Fibroblast of skin of left quadriceps (primary cell): Measurements from ENCODE around the gene ARTN.

Experiments
- DNase-seq, 2 experiments: peaks; one replicate each; pipeline ENCODE4 v3.0.0-alpha.2; 2013; ENCODE audit warnings: low read depth in 2 of 2

ARTN gene

DNA sequence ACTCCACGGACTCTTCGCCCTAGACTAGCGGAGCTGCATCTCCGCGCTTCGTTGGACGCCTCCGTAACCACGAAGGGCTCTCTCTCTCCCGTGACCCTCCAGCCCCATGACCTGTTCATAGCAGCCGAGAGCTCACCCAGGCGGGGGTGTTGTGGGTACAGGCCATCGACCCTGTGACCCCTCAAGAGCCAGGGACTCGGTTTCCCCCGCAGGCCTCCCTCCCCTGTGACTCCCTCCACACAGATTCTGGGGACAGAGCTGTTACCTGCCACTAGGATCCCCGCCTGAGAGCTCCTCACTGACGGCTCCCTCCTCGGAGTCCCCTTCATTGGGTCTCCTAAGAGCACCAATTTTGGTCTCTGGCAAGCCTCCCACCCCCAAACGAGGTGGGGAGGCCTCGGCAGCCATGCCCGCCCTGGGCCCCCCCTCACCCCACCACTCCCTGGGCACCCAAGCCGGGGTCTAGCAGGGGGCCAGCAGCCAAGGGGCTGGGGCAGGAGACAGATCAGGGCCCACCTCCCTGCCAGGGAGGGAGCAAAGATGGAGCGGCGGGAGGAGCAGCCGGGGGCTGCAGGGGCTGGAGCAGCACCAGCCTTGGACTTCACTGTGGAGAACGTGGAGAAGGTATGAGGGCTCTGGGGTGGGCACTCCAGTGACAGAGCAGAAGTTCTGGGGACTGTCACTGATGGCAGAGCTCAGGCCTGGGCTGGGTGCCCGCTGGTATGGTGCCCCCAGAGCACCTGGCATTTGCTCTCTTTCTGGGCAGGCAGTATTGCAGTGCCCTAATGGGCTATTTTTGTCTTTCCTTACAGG lies 13.7 kb downstream of the ARTN start:
- no peak for DNase-seq

GRCh38 chr1:43947874-43948437 lies 14.4 kb downstream of the ARTN start:
- no peak for DNase-seq

GRCh38 chr1:43949678-43950077 lies 16.1 kb downstream of the ARTN start:
- DNase-seq = no peak

DNA sequence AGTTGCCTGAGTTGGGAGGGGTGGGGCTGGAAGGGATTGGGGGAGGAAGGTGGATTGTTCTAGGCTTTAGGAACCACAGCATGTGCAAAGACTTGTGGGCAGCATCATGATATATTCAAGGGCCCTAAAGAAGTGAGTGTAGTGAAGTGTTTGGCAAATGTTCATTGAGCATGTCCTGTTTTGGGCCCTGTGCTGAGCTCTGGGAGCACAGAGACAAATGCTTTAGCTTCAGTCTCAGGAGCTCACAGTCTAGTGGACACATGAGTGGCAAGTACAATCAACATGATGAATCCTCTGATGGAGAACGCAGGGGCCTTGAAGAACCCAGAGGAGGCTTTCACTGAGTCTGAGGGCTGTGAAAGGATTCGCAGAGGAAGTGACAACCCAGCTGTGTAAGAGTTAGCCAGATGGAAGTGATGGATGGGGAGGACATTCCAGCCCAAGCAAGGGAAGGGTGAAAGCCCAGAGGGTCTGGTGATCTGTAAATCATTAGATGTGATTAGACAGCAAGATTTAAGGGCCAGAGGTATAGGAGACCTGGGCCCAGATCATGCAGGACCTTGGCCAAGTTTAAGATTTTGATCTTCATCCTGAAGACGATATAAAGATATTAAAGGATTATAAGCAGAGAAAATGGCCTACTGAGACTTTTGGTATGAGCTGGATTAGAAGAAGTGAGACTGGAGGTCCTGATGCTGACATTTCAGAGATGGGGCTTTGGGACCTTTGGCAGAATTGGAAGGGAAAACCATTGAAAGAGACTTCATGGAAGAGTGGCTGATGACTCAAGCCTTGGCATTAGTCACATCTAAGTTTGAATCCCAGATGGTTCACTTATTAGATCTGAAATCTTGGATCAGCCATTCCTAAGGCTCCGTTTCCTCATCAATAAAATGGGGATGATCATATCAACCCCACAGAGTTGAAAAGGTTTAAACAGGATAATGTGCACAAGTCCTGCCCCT lies 17.7 kb downstream of the ARTN start:
- DNase-seq = no peak

DNA sequence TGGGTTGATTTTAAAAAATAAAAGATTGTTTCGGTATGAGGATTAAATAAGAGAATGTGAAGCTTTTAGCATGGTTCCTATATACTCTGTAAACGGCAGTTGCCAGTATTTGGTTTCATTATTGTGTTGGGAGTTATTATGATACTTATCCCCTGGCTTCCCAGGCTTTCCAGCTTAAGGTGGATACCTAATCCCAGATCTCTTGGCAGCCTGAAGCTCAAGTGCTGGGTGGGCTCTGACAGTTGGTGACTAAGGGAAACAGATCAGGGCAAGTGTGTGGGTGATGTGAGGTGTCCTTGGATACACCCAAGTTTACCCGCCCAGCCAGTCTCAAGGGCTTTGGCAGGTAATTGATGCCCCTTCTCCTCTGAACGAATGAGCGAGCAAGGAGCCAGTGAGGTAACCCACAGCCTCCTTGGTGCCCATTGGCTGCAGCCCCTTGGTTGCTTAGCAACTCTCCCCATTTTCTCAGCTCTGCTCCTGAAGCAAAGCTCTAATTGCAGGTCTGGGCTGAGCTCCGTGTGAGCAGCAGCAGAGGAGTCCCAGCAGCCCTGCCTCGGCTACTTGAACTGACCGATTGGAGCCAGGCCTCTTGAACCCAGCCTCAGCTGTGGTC lies 19.2 kb downstream of the ARTN start:
- no peak for DNase-seq

GRCh38 chr1:43953361-43953760 lies 19.8 kb downstream of the ARTN start:
- no peak for DNase-seq

GRCh38 chr1:43954036-43954435 lies 20.4 kb downstream of the ARTN start:
- no peak for DNase-seq

DNA sequence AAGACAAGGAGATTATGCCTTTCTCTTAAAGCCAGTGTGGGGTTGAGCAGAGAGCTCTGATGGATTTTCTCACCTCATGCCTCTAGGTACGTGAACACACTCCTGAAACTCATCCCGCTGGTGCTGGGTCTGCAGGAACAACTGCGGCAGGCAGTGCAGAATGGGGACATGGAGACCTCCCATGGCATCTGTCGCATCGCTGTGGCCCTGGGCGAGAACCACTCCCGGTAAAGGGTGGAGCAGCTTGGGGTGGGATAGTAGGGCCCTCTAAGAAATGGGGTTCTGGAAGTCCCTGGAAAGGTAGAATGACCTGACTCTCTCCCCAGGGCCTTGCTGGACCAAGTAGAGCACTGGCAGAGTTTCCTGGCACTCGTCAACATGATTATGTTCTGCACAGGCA lies 22.6 kb downstream of the ARTN start:
- DNase-seq = no peak

DNA sequence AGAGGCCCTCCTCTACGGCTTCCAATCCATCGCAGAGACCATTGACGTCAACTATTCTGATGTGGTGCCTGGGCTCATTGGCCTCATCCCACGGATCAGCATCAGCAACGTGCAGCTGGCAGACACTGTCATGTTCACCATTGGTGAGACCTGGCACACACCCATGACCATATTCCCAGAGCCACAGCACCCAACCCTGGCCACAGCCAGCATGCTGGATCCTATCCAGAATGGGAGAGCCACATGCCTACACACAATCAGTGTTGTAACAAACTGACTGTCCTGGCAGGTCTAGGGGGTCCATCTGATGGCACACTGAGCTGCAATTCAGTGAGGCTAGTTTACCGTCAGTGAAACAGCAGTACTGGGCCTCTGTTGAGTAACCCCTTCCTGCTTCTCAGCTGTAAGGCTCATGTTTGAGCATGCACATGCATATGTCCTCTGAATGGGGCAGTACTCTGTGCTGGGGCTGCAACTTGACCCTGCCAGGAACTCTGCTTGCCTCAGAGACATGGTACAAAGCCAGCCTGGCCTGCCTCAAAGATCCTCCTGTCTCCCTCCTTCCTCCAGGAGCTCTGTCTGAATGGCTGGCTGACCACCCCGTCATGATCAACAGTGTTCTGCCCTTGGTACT lies 23.9 kb downstream of the ARTN start:
- no peak for DNase-seq

- DNase-seq = no peak
Measured at GRCh38 chr1:43958351-43959255, 25.0 kb downstream of the ARTN start.

GRCh38 chr1:43960798-43961197 lies 27.2 kb downstream of the ARTN start:
- DNase-seq = no peak

DNA sequence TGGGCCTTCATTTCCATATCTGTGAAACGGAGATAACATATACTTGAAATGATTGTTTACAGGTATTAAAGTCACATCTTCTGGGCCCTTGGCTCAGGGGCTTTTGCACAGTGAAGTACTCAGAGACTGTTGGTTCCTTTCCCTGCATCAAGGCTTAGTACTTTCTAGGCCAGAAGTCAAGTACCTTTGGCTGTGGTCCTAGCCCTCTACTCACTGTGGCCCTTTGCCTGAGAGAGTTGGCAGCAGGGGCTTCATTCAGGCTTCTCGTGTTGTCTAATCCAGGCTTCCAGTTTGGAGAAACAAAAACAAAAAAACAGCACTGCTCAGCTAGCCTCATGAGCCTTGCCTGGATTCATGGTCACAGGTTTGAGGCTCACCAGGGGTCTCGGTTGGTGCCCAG lies 28.1 kb downstream of the ARTN start:
- DNase-seq = no peak

DNA sequence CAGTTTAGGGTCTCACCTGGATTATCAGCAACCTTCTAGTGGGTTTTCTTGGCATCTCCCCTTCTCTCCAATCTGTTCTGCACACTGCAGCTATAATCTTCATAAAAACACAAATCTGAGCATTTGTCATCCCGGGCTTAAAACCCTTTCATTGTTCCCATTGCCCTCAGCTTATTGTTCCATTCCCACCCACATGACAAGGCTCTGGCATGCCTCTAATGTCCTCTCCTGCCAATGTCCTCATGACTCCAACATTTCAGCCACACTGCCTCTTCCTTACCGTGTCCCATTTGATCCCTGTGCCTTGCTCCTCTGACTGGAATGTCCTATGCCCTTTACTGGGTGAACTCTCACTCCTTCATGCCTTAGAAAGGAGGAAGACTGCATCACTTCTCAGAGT lies 28.7 kb downstream of the ARTN start:
- DNase-seq = no peak

- DNase-seq = no peak
Measured at GRCh38 chr1:43963006-43963405, 29.4 kb downstream of the ARTN start.

DNA sequence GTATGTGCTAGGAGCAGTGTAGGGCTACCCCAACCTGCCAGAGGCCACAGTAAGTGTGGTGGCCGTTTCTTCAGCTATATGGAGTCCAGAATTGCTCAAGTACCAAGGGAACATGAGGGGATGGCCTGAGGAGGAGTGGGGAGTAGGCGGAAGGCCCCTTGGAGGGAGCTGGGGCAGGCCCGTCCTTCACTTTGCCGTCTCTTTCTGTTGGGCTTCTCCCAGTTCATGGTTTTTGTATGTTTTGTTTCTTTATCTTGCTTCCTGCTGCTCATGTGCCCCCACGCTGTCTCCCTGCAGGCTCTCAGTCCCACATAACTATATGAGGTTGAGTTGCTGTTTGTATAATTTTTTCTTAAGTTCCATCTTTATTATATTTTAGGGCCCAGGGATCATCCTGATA lies 30.3 kb downstream of the ARTN start:
- no peak for DNase-seq

GRCh38 chr1:43965316-43965715 lies 31.7 kb downstream of the ARTN start:
- no peak for DNase-seq

DNA sequence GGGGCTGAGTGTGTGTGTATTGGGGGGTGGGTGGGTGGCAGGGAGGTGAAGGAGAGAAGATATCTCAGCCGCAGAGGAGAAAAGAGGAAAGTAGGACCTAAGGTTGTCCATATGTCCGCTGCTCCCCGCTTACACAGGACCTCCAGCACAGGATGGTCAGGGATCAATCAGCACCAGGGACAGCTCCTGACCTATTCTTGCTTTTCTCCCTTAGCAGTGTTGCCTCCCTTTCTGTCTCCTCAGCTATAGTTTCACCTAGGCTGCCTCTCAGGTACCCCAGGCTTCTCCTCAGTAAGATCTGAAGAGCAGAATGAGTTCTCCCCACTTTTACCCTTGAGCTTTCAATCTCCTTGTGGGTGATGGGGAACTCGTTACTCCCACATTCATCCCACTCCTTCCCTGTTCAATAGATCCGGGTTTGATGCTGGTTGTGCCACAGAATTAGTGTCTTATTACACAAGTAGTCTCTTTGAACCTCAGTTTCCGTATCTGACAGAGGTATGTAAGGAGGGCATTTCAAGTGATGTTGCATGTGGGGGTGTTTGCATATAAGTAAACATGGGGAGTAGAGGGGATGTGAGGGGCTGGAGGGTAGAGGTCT lies 34.8 kb downstream of the ARTN start:
- no peak for DNase-seq

- no peak for DNase-seq
Measured at GRCh38 chr1:43969416-43969745, 35.8 kb downstream of the ARTN start.

- peak; percentile 91 for DNase-seq
Measured at GRCh38 chr1:43969746-43970466, 36.3 kb downstream of the ARTN start, which contains the start of gene DPH2. TSS of gene DPH2 (plus strand) at chr1:43970010. CDS start at chr1:43970176, 166 bp downstream.
